ENCODE data around the gene CLASP2.

CLASP2 gene

GRCh38 chr3:33488683-33489082, 229.4 kb downstream of the CLASP2 start:
- Histone ChIP-seq H3K36me3 (replicated peaks; ENCODE audit: insufficient read depth, low read length) (no peaks in the 10 kb centered on the region), H3K79me2 (ENCODE audit: low read length) (no peaks in the 10 kb centered on the region), H4K20me1 (ENCODE audit: insufficient read depth, low read length) (no peaks in the 10 kb centered on the region), H3K4me1 (ENCODE audit: low read length) (no peaks in the 10 kb centered on the region; the same call in 1 of the 2 replicates), H3K27me3 (replicated peaks; ENCODE audit: insufficient read depth, low read length) (no peaks in the 10 kb centered on the region), H3K27ac (ENCODE audit: low read length) (no peak overlapping the region), H3K9ac (ENCODE audit: low read length) (no peak overlapping the region), H3K4me2 (ENCODE audit: low read depth, low read length) (no peak overlapping the region), H3K9me2 (replicated peaks; ENCODE audit: insufficient read depth, low read length) (no peaks in the 10 kb centered on the region), H2AFZ (ENCODE audit: low read length) (no peak overlapping the region), H3K9me3 (replicated peaks; ENCODE audit: insufficient read depth, low read length) (no peaks in the 10 kb centered on the region), H3K4me3 (ENCODE audit: low read length) (no peak overlapping the region), H3F3A (ENCODE audit: insufficient read depth, low read length) (no peaks in the 10 kb centered on the region)
- TF ChIP-seq EZH2phosphoT487 (IDR thresholded peaks at IDR 0.05; ENCODE audit: low read length) (no peak), EZH2 (optimal IDR thresholded peaks at IDR 0.05; ENCODE audit: low read depth, low read length) (no peak)
- TF ChIP-seq, protein P1, sequence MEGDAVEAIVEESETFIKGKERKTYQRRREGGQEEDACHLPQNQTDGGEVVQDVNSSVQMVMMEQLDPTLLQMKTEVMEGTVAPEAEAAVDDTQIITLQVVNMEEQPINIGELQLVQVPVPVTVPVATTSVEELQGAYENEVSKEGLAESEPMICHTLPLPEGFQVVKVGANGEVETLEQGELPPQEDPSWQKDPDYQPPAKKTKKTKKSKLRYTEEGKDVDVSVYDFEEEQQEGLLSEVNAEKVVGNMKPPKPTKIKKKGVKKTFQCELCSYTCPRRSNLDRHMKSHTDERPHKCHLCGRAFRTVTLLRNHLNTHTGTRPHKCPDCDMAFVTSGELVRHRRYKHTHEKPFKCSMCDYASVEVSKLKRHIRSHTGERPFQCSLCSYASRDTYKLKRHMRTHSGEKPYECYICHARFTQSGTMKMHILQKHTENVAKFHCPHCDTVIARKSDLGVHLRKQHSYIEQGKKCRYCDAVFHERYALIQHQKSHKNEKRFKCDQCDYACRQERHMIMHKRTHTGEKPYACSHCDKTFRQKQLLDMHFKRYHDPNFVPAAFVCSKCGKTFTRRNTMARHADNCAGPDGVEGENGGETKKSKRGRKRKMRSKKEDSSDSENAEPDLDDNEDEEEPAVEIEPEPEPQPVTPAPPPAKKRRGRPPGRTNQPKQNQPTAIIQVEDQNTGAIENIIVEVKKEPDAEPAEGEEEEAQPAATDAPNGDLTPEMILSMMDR (IDR thresholded peaks at IDR 0.05; ENCODE audit: low read length), result no peak
- no peak for DNase-seq

- H3K36me3 ChIP-seq (replicated peaks; ENCODE audit: insufficient read depth, low read length), result no peaks in the 10 kb centered on the region
- TF ChIP-seq EZH2phosphoT487 (IDR thresholded peaks at IDR 0.05; ENCODE audit: low read length), result no peak
- H3K4me2 ChIP-seq (ENCODE audit: low read depth, low read length), result no peak overlapping the region
- H3K27ac ChIP-seq (ENCODE audit: low read length), result no peak overlapping the region
- no peak overlapping the region for H2AFZ ChIP-seq (ENCODE audit: low read length)
- H3K9me3 ChIP-seq (replicated peaks; ENCODE audit: insufficient read depth, low read length), result no peaks in the 10 kb centered on the region
- no peaks in the 10 kb centered on the region for H4K20me1 ChIP-seq (ENCODE audit: insufficient read depth, low read length)
- no peak overlapping the region for H3K4me3 ChIP-seq (ENCODE audit: low read length)
- H3K4me1 ChIP-seq (ENCODE audit: low read length), result no peaks in the 10 kb centered on the region; the same call in 1 of the 2 replicates
- no peaks in the 10 kb centered on the region for H3F3A ChIP-seq (ENCODE audit: insufficient read depth, low read length)
- H3K9me2 ChIP-seq (replicated peaks; ENCODE audit: insufficient read depth, low read length), result no peaks in the 10 kb centered on the region
- DNase-seq, result no peak
- no peaks in the 10 kb centered on the region for H3K27me3 ChIP-seq (replicated peaks; ENCODE audit: insufficient read depth, low read length)
- H3K9ac ChIP-seq (ENCODE audit: low read length), result no peak overlapping the region
- no peaks in the 10 kb centered on the region for H3K79me2 ChIP-seq (ENCODE audit: low read length)
These were observed 229.8 kb downstream of the CLASP2 start for GRCh38 chr3:33488246-33488645.

GRCh38 chr3:33482111-33482521, 235.9 kb downstream of the CLASP2 start:
- TF ChIP-seq EZH2 (optimal IDR thresholded peaks at IDR 0.05; ENCODE audit: low read depth, low read length) (no peak), EZH2phosphoT487 (IDR thresholded peaks at IDR 0.05; ENCODE audit: low read length) (no peak)
- TF ChIP-seq, protein P1 (IDR thresholded peaks at IDR 0.05; ENCODE audit: low read length), result no peak
- Histone ChIP-seq H3K9ac (ENCODE audit: low read length) (no peak overlapping the region), H3K9me3 (replicated peaks; ENCODE audit: insufficient read depth, low read length) (no peaks in the 10 kb centered on the region), H3K4me3 (ENCODE audit: low read length) (no peak overlapping the region), H3K4me2 (ENCODE audit: low read depth, low read length) (no peak overlapping the region), H4K20me1 (ENCODE audit: insufficient read depth, low read length) (no peaks in the 10 kb centered on the region), H3K9me2 (replicated peaks; ENCODE audit: insufficient read depth, low read length) (no peaks in the 10 kb centered on the region), H2AFZ (ENCODE audit: low read length) (no peak overlapping the region), H3F3A (ENCODE audit: insufficient read depth, low read length) (no peaks in the 10 kb centered on the region), H3K79me2 (ENCODE audit: low read length) (no peaks in the 10 kb centered on the region), H3K27me3 (replicated peaks; ENCODE audit: insufficient read depth, low read length) (no peaks in the 10 kb centered on the region), H3K4me1 (ENCODE audit: low read length) (no peaks in the 10 kb centered on the region), H3K27ac (ENCODE audit: low read length) (no peak overlapping the region), H3K36me3 (replicated peaks; ENCODE audit: insufficient read depth, low read length) (no peaks in the 10 kb centered on the region)
- no peak for DNase-seq

DNA sequence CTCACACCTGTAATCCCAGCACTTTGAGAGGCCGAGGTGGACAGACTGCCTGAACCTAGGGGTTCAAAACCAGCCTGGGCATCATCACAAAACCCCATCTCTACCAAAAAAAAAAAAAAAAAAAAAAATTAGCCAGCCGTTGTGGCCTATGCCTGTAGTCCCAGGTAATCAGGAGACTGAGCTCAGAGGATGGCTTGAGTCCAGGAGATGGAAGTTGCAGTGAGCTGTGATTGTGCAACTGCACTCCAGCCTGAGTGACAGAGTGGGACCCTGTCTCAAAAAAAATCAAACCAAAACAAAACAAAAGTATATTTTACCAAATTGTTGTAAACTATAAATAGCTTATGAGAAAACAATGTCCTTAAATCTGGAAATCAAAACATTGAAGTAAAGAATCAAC, 243.2 kb downstream of the CLASP2 start:
- Histone ChIP-seq H3K9me3 (replicated peaks; ENCODE audit: insufficient read depth, low read length) (no peaks in the 10 kb centered on the region), H3K4me2 (ENCODE audit: low read depth, low read length) (no peak overlapping the region), H3K9me2 (replicated peaks; ENCODE audit: insufficient read depth, low read length) (no peaks in the 10 kb centered on the region), H3K4me3 (ENCODE audit: low read length) (no peak overlapping the region), H3K36me3 (replicated peaks; ENCODE audit: insufficient read depth, low read length) (no peaks in the 10 kb centered on the region), H3K4me1 (ENCODE audit: low read length) (no peaks in the 10 kb centered on the region), H3K27me3 (replicated peaks; ENCODE audit: insufficient read depth, low read length) (no peaks in the 10 kb centered on the region), H3F3A (ENCODE audit: insufficient read depth, low read length) (no peaks in the 10 kb centered on the region; the same call in 1 of the 2 replicates), H3K9ac (ENCODE audit: low read length) (no peak overlapping the region), H2AFZ (ENCODE audit: low read length) (no peak overlapping the region), H4K20me1 (ENCODE audit: insufficient read depth, low read length) (no peaks in the 10 kb centered on the region), H3K79me2 (ENCODE audit: low read length) (no peaks in the 10 kb centered on the region), H3K27ac (ENCODE audit: low read length) (no peak overlapping the region)
- DNase-seq, result no peak
- TF ChIP-seq, protein P1 (IDR thresholded peaks at IDR 0.05; ENCODE audit: low read length), result no peak
- no peak for TF ChIP-seq EZH2 (optimal IDR thresholded peaks at IDR 0.05; ENCODE audit: low read depth, low read length)
- no peak for TF ChIP-seq EZH2phosphoT487 (IDR thresholded peaks at IDR 0.05; ENCODE audit: low read length)

All from MM.1S (cell line).